K562 (cell line): ENCODE data around the gene SLC7A4. TPM values are rescaled to one million over a fixed set of nuclear protein-coding genes. Genes with fewer than 3 reads are reported as not detected.
A peak's percentile ranks its signal among the peaks of the same experiment; 100 is the strongest.

Experiments used
- CBFA2T3 ChIP-seq: fragments of 450-650 bp; IDR thresholded peaks from 2 replicates; pipeline ENCODE4 v1.6.1; 2017
- CBX3 ChIP-seq, 2 experiments: IDR thresholded peaks; 1 replicate in 1 of 2; 2 replicates in 1 of 2; pipeline ENCODE4 v1.6.1; 2012; ENCODE audit warnings: inconsistent platforms in 2 of 2, low read length in 2 of 2, borderline replicate concordance in 1 of 2, control low read depth in 1 of 2
- DEAF1 ChIP-seq: fragments of 450-650 bp; formaldehyde crosslinking; IDR thresholded peaks from 2 replicates; pipeline ENCODE4 v1.4.0; 2020; ENCODE audit warnings: mild to moderate bottlenecking, moderate library complexity
- FOXJ2 ChIP-seq: fragments of 200-800 bp; sonication (Bioruptor generic); IDR thresholded peaks from 2 replicates; pipeline ENCODE4 v1.6.1; 2016; ENCODE audit warnings: missing genetic modification characterization, missing compliant biosample characterization
- HNRNPL ChIP-seq: fragments of 200-400 bp; formaldehyde crosslinking; IDR thresholded peaks from 2 replicates; pipeline ENCODE4 v1.6.1; 2017; ENCODE audit warnings: low read depth, mild to moderate bottlenecking, low read length
- ILK ChIP-seq: fragments of 450-650 bp; IDR thresholded peaks from 2 replicates; pipeline ENCODE4 v1.6.1; 2016; ENCODE audit warnings: missing genetic modification characterization, low read depth, mild to moderate bottlenecking, missing compliant biosample characterization, moderate library complexity, borderline replicate concordance
- KLF16 ChIP-seq: IDR thresholded peaks from 2 replicates; pipeline ENCODE4 v1.6.1; 2016; ENCODE audit warnings: antibody characterized with exemption
- MCM3 ChIP-seq: fragments of 450-650 bp; IDR thresholded peaks from 2 replicates; pipeline ENCODE4 v1.6.1; 2016
- NCOA1 ChIP-seq: fragments of 450-650 bp; IDR thresholded peaks from 2 replicates; pipeline ENCODE4 v1.6.1; 2016; ENCODE audit warnings: low read depth
- RAD51 ChIP-seq: fragments of 450-650 bp; IDR thresholded peaks from 2 replicates; pipeline ENCODE4 v1.7.1; 2016; ENCODE audit warnings: low read depth, mild to moderate bottlenecking, borderline replicate concordance
- SMARCA4 ChIP-seq: fragments of 450-650 bp; IDR thresholded peaks from 2 replicates; pipeline ENCODE4 v1.6.1; 2016
- SREBF2 ChIP-seq: sonication (generic); formaldehyde crosslinking; IDR thresholded peaks from 2 replicates; pipeline ENCODE4 v1.4.0; 2020; ENCODE audit warnings: mild to moderate bottlenecking, missing genetic modification reagents
- STAG1 ChIP-seq: sonication (generic); formaldehyde crosslinking; IDR thresholded peaks from 2 replicates; pipeline ENCODE4 v1.5.0; 2020; ENCODE audit warnings: missing genetic modification reagents, borderline replicate concordance
- STAT6 ChIP-seq: sonication (generic); formaldehyde crosslinking; IDR thresholded peaks from 2 replicates; pipeline ENCODE4 v1.8.1; 2023; ENCODE audit warnings: mild to moderate bottlenecking, missing genetic modification reagents
- TEAD1 ChIP-seq, 2 experiments: fragments of 450-650 bp in 1 of 2; sonication (generic) in 1 of 2; formaldehyde crosslinking; IDR thresholded peaks; 2 replicates each; pipeline versions ENCODE4 v1.4.0 to v1.8.0; 2020 to 2022; ENCODE audit warnings: mild to moderate bottlenecking in 2 of 2, missing genetic modification reagents in 1 of 2
- ZNF282 ChIP-seq: sonication (generic); formaldehyde crosslinking; IDR thresholded peaks from 2 replicates; pipeline ENCODE4 v1.8.1; 2023; ENCODE audit warnings: missing genetic modification reagents
- polyA plus RNA-seq, 8 experiments: library from polyadenylated mRNA; depleted of rRNA in 4 of 8; stranded (reverse) in 5 of 8; unstranded in 3 of 8; fragments of >200 nt; fragmentation: Nextera tagmentation in 2 of 8; fragmentation: Illumina TruSeq in 1 of 8; extraction: Ambion mirVana in 2 of 8; extraction: Trizol in 1 of 8; gene quantifications; 2 replicates each; pipeline versions ENCODE4 v1.2.1 to v1.2.3, GENCODE V29; 2011 to 2014; ENCODE audit warnings: inconsistent platforms in 1 of 8, missing spikeins in 1 of 8
- total RNA-seq, 7 experiments: library from RNA; depleted of rRNA in 6 of 7; stranded (reverse); fragments of >200 nt in 6 of 7; fragmentation: Illumina TruSeq in 2 of 7; extraction: Trizol in 2 of 7; gene quantifications; 2 replicates each; pipeline versions ENCODE4 v1.2.1 to v1.2.3, GENCODE V29; 2011 to 2021; ENCODE audit warnings: low replicate concordance in 1 of 7
- TF ChIP-seq, protein P1 (sequence below): sonication (generic); formaldehyde crosslinking; IDR thresholded peaks from 2 replicates; pipeline ENCODE4 v1.8.0; 2022; ENCODE audit warnings: missing genetic modification reagents, mild to moderate bottlenecking, borderline replicate concordance
- TF ChIP-seq, protein P2 (sequence below): conservative IDR thresholded peaks from 2 replicates; pipeline ENCODE4 v1.6.1; 2011; ENCODE audit warnings: low read depth, mild to moderate bottlenecking, low read length; ENCODE audit not compliant: control insufficient read depth

SLC7A4 gene
- total and polyA plus RNA-seq, 9 of the 15 experiments (the other 6 are each of a cell fraction or from before 2014, with no cell fraction given) = not detected

DNA sequence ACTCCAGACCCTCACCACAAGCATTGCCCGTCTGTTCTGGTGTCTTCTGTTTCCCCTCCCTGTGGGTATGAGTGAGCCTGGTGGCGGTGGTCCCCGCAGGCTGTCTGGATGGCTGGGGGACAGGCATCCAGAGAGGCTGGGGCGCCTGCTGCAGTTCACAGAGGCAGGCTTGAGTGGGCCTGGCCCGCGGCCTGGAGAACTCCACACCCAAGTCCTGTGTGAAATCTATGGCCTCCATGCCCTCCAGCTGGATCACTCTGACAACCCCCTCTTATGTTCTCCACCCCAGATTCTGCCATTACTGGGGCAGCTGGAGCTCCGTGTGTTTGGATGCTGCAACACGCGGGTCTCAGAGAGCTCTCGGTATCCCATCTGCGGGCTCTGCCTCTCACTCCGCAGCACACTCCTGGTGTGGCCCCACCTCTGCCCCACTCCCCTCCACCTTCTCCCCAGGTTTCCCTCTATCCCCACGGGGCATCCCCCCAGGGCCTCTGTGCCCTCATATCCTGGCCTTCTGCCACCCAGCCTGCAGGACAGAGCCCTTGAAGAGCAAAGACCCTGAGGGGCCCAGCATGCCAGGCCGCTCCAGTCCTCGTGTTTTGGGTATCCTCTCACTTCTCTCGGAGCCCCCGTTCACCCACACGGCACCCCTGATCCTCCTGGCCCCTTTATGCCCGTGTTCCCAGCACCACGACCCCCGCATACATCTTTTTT, 44.7 kb upstream of the SLC7A4 start (continued):
- TF ChIP-seq, protein P1, sequence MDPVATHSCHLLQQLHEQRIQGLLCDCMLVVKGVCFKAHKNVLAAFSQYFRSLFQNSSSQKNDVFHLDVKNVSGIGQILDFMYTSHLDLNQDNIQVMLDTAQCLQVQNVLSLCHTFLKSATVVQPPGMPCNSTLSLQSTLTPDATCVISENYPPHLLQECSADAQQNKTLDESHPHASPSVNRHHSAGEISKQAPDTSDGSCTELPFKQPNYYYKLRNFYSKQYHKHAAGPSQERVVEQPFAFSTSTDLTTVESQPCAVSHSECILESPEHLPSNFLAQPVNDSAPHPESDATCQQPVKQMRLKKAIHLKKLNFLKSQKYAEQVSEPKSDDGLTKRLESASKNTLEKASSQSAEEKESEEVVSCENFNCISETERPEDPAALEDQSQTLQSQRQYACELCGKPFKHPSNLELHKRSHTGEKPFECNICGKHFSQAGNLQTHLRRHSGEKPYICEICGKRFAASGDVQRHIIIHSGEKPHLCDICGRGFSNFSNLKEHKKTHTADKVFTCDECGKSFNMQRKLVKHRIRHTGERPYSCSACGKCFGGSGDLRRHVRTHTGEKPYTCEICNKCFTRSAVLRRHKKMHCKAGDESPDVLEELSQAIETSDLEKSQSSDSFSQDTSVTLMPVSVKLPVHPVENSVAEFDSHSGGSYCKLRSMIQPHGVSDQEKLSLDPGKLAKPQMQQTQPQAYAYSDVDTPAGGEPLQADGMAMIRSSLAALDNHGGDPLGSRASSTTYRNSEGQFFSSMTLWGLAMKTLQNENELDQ = no peak
- TF ChIP-seq DEAF1 (CRISPR knock-in tag) = no peak
- TF ChIP-seq ZNF282 (CRISPR knock-in tag) = peak; percentile 66; the same call in 1 of the 2 replicates
- 0 out of 2 replicates have a peak, but pooled peaks have one; percentile 3 for TF ChIP-seq MCM3
- TF ChIP-seq RAD51 = no peak
- TF ChIP-seq CBX3 (IDR thresholded peaks at IDR 0.05; ENCODE audit: borderline replicate concordance in 1 of 2, low read length in 2 of 2) = peak in 1 of 2 experiments; percentile 48; a peak in 1 of 3 replicates
- no peak for TF ChIP-seq CBFA2T3
- TF ChIP-seq TEAD1 (CRISPR knock-in tag; IDR thresholded peaks at IDR 0.05) = 0 out of 4 replicates have a peak, but pooled peaks of 1 of the 2 experiments have one; percentile 53
- TF ChIP-seq, protein P2, sequence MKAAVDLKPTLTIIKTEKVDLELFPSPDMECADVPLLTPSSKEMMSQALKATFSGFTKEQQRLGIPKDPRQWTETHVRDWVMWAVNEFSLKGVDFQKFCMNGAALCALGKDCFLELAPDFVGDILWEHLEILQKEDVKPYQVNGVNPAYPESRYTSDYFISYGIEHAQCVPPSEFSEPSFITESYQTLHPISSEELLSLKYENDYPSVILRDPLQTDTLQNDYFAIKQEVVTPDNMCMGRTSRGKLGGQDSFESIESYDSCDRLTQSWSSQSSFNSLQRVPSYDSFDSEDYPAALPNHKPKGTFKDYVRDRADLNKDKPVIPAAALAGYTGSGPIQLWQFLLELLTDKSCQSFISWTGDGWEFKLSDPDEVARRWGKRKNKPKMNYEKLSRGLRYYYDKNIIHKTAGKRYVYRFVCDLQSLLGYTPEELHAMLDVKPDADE = no peak
- TF ChIP-seq STAG1 (CRISPR knock-in tag) = peak; percentile 18; the same call in 1 of the 2 replicates
- TF ChIP-seq STAT6 = peak; percentile 3; the same call in 1 of the 2 replicates
- no peak for TF ChIP-seq HNRNPL
- TF ChIP-seq FOXJ2 (tag) = no peak
- no peak for TF ChIP-seq NCOA1
- no peak for TF ChIP-seq ILK (tag)
- no peak for TF ChIP-seq KLF16
- no peak for TF ChIP-seq SMARCA4
- TF ChIP-seq SREBF2 (CRISPR knock-in tag) = no peak
